Stimulated activated CD4-positive, alpha-beta T cell treated with anti-CD3 and anti-CD28 coated beads, Interleukin-12 subunit alpha, Interleukin-12 subunit beta, amount 100 ng/mL, for 48 hours (primary cell): Measurements from ENCODE around the gene OCA2.
"Not testable (repeated sequence)": the region's sequence is repeated elsewhere in the genome, so short reads cannot be mapped to it uniquely, and the experiment has no call there.

Experiments
- DNase-seq, 3 donors: peaks; one replicate each; pipeline ENCODE4 v3.0.0-alpha.2; 2020; ENCODE audit warnings: low read depth in 2 of 3, low spot score in 1 of 3

Gene OCA2

GRCh38 chr15:27958911-27959578 lies 140.1 kb downstream of the OCA2 start:
- DNase-seq, result no peak

DNA sequence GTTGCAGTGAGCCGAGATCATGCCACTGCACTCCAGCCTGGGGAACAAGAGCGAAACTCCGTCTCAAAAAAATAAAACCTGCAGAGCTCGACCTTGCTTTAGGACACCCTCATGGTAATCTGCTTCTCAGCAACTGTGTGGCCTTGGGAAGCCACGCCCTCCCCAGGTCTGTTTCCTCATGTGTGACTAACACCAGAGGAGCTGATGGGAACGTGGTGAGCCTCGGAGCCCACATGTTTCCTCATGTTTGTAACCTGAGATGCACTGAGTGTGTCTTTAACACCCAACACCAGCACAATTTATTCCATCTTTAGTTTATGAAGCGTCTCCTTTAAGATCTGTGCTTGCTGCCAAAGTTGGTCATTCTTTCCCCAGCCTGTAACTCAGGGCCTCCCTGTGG lies 142.8 kb downstream of the OCA2 start:
- DNase-seq, result no peak

DNA sequence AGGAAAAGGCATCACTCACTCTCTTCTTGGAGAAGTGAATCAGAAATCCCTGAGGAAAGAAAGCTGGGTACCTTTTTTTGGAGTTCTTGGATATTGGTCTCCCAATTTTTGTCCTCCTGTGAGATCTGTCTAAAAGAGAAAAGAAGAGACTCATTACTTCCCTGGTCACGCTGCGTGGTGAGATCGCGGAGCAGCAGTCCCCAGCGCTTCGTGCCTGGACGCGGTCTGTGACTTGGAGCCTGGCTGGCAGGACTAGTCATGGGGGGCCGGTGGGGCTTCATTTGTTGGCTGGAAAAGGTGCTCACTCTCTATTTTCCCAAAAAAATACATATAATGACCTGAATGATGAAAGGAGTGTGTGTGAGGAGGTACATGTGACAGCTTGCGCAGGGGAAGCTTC lies 144.0 kb downstream of the OCA2 start:
- no peak for DNase-seq

GRCh38 chr15:27952593-27952992 lies 146.5 kb downstream of the OCA2 start:
- not testable (repeated sequence) for DNase-seq

DNA sequence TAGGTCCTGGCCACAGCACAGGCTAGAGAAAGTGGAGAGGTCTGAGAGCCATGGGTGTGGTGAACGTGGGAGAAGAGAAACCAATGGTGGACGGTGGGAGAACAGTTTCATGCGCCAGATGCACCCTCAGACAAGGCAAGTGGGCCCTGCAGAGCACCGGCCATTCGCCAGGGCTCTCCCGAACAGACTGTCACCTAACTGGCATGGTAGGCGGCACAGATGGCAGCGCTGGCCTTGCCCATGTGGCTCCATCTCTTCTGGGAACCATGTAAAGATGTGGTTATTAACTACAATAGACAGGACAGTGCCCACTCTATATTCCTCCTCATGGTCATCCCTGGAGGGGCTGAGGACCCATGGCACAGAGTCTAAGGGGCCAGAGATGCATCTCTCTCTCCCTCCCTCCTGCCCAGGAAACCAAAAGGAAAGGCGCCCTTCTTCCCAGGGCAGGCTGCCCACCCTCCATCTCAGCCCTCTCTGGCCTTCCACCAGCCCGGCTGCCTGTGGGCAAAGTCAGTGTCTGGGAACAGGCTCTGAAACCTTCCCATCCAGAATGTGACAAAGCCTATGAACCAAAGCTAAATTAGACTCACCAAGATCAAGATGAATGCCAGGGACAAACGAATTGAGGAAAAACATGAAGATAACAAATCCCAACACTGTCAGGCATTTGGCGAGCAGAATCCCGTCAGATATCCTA lies 147.8 kb downstream of the OCA2 start:
- DNase-seq, result no peak

- DNase-seq, result no peak
Measured at GRCh38 chr15:27949089-27949488, 150.0 kb downstream of the OCA2 start.

GRCh38 chr15:27939246-27939645 lies 159.9 kb downstream of the OCA2 start:
- DNase-seq, result no peak

GRCh38 chr15:27937851-27938250 lies 161.3 kb downstream of the OCA2 start:
- DNase-seq, result no peak

DNA sequence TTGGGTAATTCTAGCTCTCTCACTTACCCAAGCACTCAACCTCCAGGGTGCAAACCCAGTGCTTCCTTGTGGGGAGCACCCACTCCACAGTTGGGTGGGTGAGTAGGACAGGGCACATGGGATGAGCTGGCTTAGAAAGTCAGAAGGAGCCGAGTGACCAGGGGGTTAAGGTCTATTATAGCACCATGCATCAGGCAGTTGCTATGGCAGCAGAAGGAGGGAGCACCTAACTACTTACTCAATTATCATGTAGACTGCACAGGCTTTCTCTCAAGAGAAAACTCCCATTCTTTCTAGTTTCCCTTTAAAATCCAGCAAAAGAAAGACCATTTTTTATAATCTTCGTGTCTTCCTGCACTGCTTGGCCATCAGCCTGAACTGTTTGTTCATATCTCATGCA lies 163.0 kb downstream of the OCA2 start:
- DNase-seq, result no peak

- DNase-seq, result no peak
Measured at GRCh38 chr15:27935328-27935727, 163.8 kb downstream of the OCA2 start.

DNA sequence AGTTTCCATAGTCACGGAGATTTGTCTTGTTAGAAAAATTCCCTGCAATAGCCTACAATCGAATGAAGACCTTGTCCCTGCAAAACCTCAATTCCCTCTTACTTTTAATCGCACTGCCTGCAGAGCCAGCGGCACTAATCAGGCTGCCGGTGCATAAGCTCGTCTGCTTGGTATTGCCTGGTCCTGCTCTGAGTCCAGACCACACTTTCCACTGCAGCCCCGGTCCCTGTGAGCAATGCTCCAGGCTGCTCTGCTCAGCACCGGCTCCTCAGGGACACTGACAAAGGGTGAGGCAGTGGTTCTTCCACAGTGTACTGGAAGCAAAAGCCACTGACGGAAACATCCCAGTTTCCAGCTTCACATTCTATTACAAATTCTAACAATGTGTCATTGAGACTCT lies 164.3 kb downstream of the OCA2 start:
- no peak for DNase-seq

DNA sequence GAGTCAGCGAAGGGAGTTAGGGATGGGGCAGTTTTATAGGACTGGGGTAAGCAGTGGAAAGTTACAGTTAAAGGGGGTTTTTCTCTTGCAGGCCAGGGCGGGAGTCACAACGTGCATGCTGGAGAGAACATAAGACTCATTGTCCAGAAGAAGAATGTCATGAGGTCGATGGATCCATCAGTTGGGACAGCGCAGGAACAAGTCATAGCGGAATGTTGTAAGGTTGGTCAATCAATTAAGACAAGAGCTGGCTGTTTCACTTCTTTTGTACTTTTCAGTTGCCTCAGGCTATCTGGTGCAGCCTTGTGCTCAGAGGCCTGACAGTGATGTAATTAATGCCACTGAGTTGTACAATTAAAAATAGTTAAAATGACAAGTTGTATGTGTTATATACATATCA lies 165.6 kb downstream of the OCA2 start:
- DNase-seq, result no peak

DNA sequence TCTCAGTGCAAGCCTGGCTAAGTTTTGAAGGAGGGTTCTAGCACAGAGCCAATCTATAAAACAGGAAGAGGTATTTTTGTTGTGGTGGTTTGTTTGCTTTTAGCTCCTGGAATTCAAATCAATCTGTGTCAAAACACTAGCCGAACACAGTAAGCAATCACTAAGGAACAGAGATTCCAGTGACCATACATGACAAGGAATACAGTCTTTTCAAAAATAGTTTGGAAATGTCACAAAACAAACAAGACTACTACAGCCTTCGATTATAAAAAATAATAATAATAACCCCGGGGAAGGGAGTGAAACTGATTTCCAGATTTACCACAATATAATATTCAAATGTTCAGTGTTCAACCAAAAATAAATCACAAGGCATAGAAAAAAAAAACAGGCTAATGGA lies 166.5 kb downstream of the OCA2 start:
- DNase-seq, result no peak

- no peak for DNase-seq
Measured at GRCh38 chr15:27928386-27928785, 170.7 kb downstream of the OCA2 start.

- DNase-seq, result no peak
Measured at GRCh38 chr15:27912283-27912682, 186.8 kb downstream of the OCA2 start.

DNA sequence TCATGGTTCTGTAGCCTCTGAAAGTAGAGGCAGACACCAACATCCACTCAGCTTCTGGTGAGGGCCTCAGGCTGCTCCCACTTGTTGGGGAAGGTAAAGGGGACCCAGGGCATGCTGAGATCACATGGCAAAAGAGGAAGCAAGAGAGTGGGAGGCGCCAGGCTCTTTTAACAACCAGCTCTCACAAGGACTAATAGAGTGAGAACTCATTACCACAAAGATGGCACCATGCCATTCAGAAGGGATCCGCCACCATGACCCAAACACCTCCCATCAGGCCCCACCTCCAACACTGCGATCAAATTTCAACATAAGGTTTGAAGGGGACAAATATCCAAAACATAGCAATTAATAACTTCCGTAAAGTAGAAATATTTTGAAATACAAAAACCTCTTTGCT lies 192.3 kb downstream of the OCA2 start:
- no peak for DNase-seq

DNA sequence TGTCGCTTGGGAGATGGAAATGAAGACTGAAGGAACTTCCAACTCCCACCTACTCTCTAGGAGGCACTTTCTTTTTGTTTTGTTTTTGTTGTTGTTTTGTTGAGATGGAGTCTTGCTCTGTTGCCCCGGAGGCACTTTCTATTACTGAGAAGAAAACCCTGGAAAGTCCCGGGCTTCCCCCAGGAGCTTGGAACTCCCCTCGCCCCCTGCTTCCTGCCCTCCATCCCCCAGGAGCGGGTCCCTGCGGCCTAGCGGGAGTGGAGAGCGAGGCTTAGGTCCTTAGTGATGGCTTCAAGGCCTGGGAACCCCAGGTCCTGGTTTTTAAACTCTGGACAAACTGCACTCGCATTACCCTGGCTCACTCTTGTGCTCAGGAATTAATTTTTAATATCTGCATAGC lies 195.7 kb downstream of the OCA2 start:
- no peak for DNase-seq

DNA sequence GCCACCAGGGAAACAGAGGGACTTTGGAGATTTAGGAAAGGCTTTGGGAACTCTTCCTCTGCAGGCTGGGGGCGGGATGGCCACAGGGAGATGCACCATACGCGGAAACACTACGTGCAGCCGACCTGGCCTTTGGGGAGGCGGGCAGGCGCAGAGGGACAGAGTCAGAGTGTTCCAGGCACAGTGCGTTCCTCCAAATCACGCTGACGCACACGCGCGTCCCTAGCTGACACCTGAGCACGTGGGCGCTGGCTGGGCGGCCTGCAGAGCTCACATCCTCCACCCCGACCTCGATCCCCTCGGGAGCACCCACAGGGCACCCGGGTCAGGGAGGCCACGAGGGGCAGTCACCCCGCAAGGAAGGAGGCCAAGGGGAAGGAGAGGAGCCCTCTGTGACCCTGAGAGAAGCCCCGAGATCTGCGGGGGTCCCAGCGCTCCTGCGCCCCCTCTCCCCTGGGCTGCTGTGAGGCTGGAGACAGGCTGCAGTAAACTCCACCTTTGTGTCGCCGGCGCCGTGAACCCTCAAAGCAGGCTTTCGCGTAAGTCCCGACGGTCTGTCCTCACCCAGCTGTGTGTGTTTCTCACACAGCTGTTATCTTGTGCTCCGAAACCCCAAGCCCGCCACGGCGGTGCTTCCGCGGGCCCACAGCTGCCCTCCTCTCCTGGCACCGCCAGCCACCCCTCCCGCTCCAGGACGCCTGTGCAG lies 196.3 kb downstream of the OCA2 start:
- no peak for DNase-seq

- no peak for DNase-seq
Measured at GRCh38 chr15:27899583-27900285, 199.4 kb downstream of the OCA2 start.

- no peak for DNase-seq
Measured at GRCh38 chr15:27897481-27897880, 201.6 kb downstream of the OCA2 start.

DNA sequence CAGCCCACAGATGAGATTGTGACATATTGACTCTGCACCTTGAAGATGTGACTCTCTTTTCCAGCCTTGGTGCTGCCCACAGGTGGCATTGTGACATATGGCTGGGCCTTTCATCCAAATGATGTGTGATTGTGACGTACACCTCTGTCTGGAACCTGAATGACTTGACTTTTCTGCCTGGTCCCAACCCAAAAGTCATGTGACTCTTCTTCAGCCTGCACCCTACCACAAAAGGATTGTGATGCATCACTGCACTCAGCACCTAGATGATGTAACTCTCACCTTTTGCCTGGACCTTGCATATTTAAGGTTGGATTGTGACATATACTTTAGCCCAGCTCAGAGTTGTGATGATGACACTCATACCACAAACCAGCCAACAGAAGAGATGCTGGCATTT lies 204.5 kb downstream of the OCA2 start:
- DNase-seq, result no peak

DNA sequence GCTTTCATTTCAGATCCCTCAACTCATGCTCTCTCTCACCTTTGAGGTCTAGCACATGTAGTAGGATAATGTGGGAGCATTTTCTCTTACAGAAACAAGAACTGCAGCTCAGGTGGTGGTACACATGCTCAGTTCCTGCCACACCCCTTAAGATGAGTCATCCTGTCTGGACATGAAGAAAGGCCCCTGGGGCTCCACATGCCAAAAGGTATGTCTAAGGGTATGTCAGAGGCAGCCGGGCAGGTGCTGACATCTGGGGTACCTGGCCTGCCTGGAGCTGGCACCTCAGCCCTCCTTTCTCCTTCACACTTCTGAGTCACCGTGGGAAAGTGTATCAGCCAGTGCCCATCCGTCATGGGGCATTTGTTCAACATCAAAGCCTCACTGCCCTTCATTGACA lies 209.9 kb downstream of the OCA2 start:
- no peak for DNase-seq
